HEK293T (cell line): Measurements from ENCODE around the gene MPV17L.
"Not testable (repeated sequence)": the region's sequence is repeated elsewhere in the genome, so short reads cannot be mapped to it uniquely, and the experiment has no call there.

Experiments used
- ELF4 ChIP-seq: fragments of 450-650 bp; IDR thresholded peaks from 2 replicates; pipeline ENCODE4 v1.6.1; 2017; ENCODE audit warnings: antibody characterized with exemption
- NFRKB ChIP-seq: fragments of 450-650 bp; IDR thresholded peaks from 2 replicates; pipeline ENCODE4 v1.6.1; 2016; ENCODE audit warnings: mild to moderate bottlenecking, moderate library complexity
- SP1 ChIP-seq: fragments of 450-650 bp; IDR thresholded peaks from 2 replicates; pipeline ENCODE4 v1.6.1; 2017
- SUZ12 ChIP-seq: fragments of 450-650 bp; IDR thresholded peaks from 2 replicates; pipeline ENCODE4 v1.6.1; 2016; ENCODE audit warnings: mild to moderate bottlenecking
- TF ChIP-seq, protein P1 (sequence below): fragments of 450-650 bp; IDR thresholded peaks from 2 replicates; pipeline ENCODE4 v1.6.1; 2016

DNA sequence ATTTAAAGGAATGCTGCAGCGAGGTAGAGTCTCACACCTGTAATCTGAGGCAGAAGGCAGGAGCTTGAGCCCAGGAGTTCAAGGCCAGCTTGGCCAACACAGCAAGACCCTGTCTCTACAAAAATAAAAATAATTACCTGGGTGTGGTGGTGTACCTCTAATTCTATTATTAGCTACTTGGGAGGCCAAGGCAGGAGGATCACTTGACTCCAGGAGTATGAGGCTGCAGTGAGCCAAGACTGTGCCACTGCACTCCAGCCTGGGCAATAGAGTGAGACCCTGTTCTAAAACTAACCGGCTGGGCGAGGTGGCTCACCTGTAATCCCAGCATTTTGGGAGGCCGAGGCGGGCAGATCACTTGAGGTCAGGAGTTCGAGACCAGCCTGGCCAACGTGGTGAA is 57.7 kb downstream of the MPV17L start:
- not testable (repeated sequence) for TF ChIP-seq SUZ12, NFRKB, SP1, ELF4
- TF ChIP-seq, protein P1, sequence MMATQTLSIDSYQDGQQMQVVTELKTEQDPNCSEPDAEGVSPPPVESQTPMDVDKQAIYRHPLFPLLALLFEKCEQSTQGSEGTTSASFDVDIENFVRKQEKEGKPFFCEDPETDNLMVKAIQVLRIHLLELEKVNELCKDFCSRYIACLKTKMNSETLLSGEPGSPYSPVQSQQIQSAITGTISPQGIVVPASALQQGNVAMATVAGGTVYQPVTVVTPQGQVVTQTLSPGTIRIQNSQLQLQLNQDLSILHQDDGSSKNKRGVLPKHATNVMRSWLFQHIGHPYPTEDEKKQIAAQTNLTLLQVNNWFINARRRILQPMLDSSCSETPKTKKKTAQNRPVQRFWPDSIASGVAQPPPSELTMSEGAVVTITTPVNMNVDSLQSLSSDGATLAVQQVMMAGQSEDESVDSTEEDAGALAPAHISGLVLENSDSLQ = not testable (repeated sequence)
